VCaP (cell line): ENCODE data around the gene RNU1-2.
"Not testable (repeated sequence)": the region's sequence is repeated elsewhere in the genome, so short reads cannot be mapped to it uniquely, and the experiment has no call there.

Source experiments
- H3K27ac ChIP-seq: fragments of 450-650 bp; 2 replicates; pipeline ENCODE4 v1.5.1; 2017

Gene RNU1-2

DNA sequence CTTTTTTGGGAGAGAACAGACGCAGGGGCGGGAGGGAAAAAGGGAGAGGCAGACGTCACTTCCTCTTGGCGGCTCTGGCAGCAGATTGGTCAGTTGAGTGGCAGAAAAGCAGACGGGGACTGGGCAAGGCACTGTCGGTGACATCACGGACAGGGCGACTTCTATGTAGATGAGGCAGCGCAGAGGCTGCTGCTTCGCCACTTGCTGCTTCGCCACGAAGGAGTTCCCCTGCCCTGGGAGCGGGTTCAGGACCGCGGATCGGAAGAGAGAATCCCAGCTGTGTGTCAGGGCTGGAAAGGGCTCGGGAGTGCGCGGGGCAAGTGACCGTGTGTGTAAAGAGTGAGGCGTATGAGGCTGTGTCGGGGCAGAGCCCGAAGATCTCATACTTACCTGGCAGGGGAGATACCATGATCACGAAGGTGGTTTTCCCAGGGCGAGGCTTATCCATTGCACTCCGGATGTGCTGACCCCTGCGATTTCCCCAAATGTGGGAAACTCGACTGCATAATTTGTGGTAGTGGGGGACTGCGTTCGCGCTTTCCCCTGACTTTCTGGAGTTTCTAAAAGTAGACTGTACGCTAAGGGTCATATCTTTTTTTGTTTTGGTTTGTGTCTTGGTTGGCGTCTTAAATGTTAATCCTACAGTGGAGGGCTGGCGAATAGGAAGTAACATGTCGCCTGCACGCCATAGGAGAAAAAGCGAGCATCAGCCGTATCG, at the start of gene RNU1-2:
Gene RNU1-2, plus strand, starts transcription at position 383 of the 718 bp plus-strand sequence.
- peak within 1 kb of the TSS; percentile 81 for H3K27ac ChIP-seq

DNA sequence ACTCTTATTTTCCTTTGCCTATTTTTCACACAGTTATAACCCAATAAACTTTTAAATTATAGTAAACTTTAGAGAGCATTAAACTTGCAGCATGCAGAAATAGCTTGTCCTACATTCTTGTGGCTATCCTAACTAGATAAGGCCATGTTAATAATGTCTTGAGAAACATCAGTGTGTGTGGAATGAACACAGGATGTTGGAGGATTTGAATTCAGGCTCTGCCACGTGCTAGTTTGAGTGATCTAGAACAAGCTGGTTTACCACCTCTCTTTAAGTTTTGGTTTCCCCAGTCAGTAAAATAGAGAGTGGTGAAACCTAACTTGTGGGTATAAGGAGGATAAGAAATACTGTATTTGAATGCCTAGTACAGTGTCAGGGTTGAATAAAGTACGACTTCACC, 39.6 kb upstream of the RNU1-2 start:
- H3K27ac ChIP-seq = not testable (repeated sequence)

DNA sequence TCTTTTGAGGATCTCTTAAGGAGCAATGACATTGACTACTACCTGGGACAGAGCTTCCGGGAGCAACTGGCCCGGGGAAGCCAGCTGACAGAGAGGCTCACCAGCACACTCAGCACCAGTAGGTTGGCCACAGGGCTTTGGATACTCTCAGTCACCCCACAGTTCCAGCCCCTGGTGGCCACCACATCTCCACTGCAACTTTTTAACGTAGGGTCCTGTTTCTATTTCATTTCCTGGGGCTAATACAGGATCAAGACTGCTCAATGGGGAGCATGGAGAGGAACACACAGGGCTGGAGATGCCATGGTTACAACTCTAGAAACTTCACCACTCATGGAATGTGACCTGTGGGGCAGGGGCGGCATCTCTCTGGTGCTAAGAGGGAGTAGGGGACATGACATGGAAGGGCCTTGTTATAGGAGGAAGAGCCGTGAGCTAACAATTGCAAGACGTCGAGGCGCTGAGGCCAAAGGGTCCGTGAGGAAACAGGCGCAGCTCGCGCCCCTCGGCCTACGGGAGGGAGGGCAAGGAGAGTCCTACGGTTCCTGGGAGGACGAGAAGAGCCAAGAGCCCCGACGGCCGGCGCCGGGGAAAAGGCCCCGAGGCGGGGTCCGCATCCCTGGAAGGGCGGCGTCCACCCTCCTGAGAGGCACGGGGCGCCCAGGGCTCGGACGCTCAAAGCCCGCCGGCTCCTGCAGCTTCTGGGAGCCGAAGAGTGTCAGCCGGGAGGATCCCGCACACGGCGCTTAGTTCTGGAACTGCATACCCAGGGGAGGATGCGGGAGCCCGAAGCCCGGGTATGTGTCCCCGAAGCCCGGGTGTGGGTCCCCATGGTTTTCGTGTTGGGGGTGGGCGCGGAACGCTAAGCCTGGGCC, 36.4 kb upstream of the RNU1-2 start:
- not testable (repeated sequence) for H3K27ac ChIP-seq

DNA sequence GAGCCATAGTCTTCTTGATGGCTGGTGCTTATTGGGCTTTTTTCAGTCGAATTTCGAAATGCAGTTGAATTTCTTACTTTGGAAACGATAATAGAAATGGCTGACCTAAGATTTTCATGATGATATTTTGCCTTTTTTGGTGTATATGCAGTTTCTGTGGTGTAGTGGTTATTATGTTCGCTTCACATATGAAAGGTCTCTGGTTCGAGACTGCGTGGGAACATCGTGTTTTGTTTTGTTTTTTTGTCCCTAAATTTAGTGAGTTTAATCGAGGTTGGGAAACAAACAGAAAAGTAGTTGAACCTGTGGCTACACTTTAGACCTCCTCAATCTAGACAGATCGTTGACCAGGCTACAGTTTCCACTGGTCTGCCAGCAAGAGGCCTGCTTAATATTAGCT, 35.7 kb upstream of the RNU1-2 start:
- H3K27ac ChIP-seq = not testable (repeated sequence)

DNA sequence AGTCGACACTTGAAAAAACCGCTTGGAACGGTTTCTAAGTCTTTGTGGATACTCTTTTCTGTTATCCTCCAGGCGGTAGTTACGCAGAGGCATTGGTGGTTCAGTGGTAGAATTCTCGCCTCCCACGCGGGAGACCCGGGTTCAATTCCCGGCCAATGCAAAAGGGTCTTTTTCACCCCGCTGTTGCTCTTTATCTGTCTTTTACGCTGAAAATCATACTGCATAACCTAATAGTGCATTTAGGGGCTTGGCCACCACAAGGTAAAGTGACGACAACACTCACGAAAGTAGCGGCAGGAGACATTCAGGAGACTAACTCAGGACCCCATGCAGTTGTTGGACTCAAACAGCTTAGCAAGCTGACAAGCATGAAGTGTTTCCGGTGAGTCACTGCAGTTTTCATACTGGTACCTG, 33.9 kb upstream of the RNU1-2 start:
- not testable (repeated sequence) for H3K27ac ChIP-seq

DNA sequence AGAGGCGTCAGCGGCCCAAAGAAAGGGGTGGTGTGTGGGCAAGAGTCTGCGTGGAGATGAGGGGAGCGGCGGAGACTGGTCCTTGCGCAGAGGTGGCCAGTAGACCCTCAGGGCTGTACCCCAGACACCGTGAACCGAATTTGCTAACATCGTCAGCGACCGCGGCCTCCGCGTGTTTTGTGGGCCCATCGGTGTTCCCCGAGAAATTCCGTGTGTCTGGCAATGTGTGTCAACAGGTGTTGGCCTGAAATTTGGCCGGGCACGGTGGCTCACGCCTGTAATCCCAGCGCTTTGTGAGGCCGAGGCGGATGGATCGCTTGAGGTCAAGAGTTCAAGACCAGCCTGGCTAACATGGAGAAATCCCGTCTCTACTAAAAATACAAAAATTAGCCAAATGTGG, 33.4 kb upstream of the RNU1-2 start:
- not testable (repeated sequence) for H3K27ac ChIP-seq

GRCh38 chr1:16863024-16863423, 32.8 kb upstream of the RNU1-2 start:
- not testable (repeated sequence) for H3K27ac ChIP-seq

DNA sequence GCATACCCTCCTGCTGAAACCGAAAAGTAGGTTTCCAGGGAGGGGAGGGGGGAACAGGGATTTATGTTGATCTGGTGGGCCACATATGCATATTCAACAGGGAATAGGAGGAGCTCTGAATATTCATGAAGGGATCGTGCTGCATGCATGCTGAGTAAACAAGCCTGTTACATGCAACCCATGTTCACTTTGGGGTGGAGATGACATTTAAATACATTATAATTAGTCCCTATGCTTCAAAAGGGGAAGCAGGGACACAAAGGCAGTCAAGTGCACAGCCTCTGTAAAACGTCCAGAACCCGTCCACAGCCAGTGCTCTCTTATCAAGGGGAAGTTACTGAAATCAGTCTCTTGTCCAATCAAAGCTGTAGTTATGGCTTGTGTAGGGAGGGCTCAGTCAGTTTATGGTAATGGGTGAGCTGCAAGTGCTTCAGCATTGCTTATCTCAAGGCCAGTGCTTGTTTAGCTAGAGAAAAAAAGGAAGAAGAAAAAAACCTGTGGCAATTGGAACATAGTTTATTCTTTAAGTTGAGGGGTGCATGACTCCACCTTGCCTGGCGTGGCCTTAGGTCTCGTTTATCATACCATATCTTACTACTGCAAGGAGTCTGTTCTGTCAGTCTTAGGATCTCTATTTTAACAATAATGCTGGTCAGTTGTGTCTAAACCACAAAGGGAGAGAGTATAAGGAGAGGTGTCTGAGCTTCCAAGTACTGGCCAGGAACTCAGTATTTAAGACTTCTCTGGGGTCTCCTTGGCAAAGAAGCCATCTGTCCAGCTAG, 28.7 kb upstream of the RNU1-2 start:
- not testable (repeated sequence) for H3K27ac ChIP-seq

- H3K27ac ChIP-seq = not testable (repeated sequence)
These were observed 27.0 kb upstream of the RNU1-2 start for GRCh38 chr1:16868787-16869186.

DNA sequence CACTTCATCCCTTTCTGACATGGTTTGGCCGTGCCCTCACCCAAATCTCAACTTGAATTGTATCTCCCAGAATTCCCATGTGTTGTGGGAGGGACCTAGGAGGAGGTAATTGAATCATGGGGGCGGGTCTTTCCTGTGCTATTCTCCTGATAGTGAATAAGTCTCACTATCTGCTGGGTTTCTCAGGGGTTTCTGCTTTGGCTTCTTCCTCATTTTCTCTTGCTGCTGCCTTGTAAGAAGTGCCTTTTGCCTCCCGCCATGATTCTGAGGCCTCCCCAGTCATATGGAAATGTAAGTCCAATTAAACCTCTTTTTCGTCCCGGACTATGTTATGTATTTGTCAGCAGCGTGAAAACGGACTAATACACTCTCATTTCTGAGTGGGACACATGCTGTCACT, 25.8 kb upstream of the RNU1-2 start:
- H3K27ac ChIP-seq = not testable (repeated sequence)

- not testable (repeated sequence) for H3K27ac ChIP-seq
These were observed 24.6 kb upstream of the RNU1-2 start for GRCh38 chr1:16871171-16871570.

GRCh38 chr1:16872152-16873075, 23.4 kb upstream of the RNU1-2 start:
- not testable (repeated sequence) for H3K27ac ChIP-seq

- H3K27ac ChIP-seq = not testable (repeated sequence)
These were observed 22.5 kb upstream of the RNU1-2 start for GRCh38 chr1:16873076-16873879.

DNA sequence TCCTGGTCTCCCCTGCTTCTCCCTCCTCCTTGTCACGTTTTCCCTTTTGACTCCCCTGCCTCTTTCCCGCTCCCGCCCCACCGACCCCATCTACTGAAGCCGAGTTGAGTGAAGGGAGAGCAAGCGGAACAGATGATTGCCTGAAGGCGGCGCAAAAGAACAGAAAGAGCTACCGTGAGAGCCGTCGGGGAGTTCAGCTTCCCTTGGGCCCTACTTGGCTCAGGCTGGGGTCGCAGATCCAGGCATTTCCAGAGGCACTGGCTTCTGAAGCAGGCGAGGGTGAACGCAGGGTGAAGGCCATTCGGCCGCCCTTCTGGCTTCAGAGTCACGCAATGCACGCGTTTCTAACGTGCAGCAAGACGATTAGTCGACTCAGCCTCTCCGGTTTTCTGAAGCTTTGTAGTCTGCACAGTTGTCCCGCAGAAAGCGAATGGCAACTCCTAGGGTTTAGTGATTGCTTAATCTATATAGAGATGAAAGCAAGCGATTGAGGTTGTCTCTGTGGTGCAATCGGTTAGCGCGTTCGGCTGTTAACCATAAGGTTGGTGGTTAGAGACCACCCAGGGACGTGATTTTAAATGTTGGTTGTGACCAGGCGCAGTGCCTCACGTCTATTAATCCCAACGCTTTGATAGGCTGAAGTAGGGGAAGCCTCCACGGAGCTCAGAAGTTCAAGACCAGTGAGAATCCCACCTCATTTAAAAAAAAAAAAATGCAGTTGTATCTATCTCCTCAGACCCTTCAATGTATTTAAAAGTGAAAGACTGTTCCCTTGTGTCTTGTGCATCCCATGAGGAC, 20.6 kb upstream of the RNU1-2 start:
- not testable (repeated sequence) for H3K27ac ChIP-seq

DNA sequence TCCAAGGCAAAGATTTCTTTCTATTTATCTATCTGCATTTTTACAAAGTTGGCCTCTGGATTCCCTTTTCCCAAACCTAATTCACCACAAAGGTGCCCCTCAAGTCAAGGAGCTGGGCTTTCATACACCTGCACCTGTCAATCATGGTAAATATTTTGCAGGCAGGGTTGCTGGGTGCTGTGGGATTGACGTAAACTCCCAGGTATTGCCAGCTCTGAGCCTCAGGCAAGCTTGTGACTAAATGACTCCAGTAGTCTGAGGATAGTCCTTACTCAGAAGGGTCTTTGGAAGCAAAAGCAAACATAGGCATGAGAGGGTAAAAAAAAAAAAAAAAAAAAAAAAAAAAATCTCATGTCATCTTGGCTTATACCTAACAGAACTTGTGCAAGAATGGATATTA, 14.0 kb upstream of the RNU1-2 start:
- not testable (repeated sequence) for H3K27ac ChIP-seq
